DMS53 treated with DMSO at 0.1 percent for 48 hours (cell line): Measurements from ENCODE around the gene SYT2.
A peak's percentile ranks its signal among the peaks of the same experiment; 100 is the strongest.
"Not testable (repeated sequence)": the region's sequence is repeated elsewhere in the genome, so short reads cannot be mapped to it uniquely, and the experiment has no call there.

Experiments used
- DNase-seq: peaks from one replicate; lab custom pipeline; 2025; ENCODE audit not compliant: unreplicated experiment; lab: John Stamatoyannopoulos, UW

Gene SYT2

DNA sequence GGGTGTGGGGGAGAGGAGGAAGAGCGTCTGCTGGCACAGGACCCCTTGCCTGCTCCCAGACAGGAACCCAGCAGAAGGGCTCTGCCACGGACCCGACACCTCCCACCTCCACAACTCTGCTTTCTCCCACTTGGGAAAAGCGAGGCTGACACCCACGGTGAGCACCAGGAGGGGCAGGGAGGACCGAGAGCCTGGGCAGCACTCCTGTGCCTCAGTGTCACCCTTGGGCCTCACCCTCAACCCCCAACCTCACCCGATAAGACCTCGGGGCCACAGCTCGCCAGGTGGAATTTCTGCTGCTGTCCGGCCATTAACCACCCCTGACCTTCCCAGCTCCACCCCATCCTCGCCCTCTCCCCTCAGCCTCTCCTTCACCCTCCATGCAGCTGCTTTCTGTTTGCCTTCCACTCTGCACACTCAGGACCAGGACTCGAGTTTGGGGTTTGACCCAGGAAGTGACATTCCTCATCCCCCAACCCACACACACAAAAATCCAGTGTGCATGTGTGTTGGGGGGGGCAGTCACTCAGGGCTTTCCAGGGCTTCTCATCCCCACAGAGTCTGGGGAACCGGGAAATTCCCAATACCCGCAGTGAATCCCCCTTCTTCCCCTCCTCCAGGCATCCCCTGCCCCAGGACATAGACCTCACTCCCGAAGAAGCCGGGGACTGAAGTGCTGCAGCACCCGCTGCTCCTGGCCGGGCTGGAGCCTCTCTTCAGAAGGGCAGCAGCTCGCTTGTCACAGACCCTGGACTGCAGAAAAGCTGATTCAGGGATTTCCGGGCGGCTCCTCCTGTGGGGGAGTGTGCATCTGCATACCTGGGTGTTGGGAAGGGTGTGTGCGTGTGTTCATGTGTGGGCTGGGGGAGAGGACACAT lies 65.8 kb downstream of the SYT2 start:
- no peak for DNase-seq

DNA sequence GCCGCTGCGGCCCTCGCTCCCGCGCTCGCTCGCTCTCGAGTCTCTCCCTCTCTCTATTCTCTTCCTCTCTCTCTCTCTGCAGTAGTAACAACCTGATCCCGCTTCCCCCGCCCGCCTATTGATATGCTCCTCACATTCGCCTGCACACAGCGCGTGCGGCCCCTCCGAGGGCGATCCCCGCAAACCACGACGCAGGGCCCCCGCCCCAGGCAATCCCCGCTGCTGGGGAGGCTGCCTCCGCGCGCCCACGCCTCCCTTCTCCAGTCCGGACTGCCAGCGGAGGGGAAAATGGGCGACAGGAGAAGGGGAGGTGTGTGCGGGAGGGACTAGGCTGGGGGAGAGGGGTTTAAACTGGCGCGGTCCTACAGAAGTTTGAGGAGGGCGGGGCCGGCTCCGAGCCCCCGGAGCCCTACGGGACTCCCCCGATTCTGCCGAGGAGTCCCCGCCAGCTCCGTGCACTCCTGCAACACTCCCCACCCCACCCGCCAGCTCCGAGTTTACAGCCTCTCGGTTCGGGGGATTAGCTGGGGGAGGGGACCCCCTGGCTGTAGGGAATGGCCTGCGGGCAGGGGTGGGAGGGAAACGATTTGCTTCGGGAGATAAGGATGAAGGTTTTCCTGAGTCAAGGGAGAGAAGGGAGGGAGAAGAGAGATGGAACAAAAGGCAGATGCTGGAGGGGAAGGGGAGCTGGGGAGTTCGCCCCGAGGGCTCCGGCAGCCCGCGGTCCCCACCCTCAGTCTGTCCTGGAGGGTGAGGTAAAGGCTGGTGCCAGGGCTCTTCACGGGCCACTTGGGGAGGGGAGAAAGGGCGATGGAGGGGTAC lies 66.6 kb downstream of the SYT2 start:
- DNase-seq, result no peak

DNA sequence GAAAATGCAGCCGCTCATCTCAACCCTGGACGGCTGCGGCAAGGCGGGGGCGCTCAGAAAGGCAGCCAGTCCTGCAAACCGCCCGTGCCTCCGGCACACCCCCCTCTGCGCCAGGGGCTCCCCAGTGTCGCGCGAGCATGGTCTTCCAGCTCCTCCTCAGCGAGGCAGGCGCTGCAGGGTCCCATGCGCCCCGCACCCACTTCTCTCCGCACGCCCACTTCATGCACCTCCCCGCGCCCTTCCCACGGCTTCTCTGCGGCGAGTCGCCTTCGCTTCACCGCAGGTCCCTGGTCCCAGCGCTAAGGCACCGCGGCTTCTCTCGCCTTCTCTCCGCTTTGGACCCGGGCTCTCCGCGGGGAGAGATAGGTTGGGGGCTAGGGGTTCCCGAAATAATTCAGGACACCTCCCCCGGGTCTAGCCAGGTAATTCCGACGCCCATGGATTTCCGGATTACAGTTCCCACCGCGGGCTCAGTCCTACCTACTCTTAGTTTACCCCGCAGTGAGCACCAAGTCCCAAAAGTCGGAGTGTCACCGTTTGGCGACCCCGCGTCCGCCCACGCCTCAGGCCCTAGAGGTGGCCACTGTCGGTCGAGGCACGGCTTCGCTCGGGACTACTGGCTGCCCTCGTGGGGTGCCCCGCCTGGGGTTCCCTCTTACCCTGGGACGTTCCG lies 67.5 kb downstream of the SYT2 start:
- DNase-seq, result no peak

DNA sequence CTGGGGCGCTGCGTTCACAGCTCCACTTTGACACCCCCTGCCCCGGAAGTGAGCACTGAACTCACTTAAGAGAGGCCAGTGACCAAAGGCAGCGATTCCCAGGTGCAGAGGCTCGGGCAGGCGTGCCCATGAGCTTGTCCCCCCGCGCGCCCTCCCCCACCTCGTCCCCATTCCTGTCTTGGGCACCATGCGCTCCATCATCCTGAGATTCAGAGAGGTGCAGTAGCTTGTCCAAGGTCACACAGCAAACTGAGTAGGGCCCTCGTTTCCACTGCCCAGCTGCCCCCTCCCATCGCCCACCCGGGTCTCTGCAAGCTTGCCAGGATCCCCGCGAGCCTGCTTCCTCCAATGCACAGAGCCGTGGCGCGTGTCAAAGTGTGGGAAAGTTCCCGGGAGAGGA lies 68.0 kb downstream of the SYT2 start:
- DNase-seq, result no peak

DNA sequence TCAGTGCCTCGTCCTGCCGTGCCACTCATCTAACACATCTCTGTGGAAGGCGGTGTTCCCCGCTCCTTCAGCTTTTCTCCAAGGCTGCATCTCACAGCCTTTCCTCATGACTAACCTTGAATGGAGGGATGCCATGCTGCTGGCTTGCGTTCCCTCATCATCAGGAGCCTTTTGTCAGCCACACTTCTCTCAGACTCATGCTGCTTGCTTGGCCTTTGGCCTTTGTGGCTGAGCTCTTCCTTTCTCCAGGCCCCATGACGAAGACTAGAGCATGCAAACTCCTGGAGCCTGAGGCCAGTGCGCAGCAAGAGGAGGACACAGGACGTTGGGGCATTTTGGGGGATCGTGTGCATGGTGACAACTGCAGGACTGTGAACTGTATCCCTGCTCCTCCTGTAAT lies 70.8 kb downstream of the SYT2 start:
- DNase-seq, result no peak

DNA sequence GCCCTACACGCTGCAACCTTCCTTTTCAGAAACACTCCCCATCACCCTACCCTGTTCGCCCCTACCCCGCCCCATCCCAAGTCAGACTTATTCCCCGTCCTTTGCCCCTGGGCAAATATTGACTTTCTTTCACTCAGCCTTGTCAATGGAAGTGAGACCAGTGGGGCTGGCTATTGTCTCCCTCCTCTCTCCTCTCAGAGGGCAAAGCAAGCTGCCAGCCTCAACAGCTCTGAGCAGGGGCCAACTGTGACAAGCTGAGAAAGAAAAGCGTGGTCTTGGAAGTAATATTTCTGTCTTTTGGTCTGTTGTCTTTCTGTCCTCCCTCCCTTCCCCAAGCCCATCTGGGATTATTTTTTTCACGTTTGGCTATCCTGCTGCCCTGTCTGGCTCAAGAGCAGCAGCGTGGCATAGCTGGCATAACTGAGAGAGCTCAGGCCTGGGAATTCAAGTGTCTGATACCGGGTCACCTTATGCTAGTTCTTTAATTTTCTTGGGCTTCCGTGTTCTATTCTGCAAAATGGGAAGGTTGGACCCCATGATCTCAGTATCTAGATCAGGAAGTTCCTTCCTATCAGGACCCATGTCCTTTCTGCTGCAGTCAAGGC lies 71.5 kb downstream of the SYT2 start:
- peak; percentile 17 for DNase-seq

DNA sequence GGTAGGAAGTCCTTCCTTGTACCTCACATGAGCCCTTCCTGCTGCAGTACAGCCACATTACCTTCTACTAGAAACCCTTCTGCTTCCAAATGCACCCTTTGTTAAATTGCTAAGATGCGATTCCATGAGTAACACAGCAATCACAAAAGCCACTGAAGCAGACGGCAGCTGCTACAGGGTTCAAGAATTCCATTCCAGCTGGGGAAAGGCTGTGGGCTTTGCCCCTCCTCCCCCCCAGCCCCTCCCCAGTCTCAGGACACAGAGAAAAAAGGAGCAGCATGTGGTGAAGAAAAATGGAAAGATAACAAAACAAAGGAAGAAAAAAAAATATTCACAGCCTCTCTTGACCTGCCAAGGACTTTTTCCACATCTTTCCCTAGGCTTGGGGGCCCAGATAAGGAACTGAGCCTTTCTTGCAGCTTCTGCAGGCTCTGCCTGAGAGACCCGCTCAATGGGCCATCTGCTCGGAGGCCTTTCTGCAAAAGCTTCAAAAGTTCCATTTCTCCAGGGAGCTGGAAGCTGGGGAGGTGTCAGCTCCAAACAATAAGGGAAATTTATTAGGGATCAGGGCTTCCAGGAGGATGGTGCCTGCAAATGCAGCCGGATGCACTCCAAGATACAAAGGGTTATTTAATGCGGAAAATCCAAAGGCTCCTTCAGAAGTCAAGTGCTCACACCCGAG lies 72.1 kb downstream of the SYT2 start:
- DNase-seq, result no peak

DNA sequence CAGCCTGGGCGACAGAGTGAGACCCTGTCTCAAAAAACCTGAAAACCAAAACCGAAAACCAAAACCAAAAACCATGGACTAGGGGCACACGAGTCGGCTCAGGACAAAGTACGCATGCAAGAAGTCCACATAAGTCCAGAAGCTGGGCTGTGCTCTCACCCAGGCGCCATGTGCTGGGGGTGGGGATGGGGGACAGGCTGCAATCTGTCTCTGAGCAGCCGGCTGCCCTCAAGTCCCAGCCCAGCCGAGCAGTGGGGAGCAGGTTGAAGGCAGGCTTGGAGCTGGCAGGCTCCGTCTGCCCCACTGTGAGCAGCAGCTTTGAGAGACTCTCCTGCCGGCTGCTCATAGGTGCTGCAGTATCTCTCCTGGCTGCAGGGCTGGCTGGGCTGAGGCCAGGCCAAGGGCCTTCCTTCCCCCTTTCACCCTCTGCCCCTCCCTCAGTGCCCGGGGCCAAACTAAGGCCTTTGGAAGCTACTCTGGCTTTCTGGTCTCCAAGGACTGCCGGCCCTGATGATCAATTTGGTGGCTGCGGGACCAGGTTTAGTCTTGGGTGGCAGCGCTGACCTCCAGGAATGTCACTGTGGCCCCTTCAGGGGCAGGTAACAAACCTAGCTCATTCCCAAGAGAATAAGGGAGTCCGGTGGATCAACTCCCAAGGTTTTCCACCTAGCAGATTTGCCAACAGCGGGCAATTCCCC lies 72.8 kb downstream of the SYT2 start:
- not testable (repeated sequence) for DNase-seq

DNA sequence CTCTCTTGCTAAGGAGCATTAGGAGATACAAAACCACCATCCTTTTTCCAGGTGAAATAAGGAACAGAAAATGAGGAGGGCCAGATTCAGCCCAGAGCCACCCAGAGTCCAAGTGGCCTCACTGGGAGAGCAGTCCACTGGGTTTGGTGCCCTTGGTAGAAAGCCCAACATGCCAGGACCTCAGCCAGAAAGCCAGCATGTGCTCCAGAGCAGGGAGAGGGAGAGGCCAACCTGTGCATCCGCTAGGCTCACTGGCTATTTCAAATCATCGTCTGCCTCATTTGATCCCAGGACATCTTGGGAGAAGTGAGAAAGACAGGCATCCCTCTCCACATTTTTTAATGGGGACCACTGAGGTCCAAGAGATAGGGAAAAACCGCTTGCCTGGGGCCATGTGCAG lies 74.1 kb downstream of the SYT2 start:
- DNase-seq, result not testable (repeated sequence)

DNA sequence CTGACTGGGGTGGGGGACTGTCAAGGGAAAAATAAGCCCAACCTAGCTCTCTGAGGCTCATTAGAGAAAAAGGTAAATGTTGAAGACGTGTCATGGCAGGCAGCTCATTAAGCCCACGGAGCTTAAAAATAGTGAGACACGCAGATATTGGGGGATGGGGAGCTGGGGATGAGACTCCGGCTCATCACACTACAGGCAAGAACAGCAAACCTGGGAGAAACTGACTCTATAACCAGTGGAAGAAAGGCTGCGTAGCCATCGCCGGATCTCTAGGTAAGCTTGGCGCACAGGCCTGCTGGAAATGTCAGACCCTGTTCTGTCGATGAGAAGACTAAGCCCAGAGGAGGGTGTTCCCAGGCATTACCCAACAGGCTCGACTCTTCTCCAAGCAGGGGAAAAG lies 78.0 kb downstream of the SYT2 start:
- DNase-seq, result no peak

DNA sequence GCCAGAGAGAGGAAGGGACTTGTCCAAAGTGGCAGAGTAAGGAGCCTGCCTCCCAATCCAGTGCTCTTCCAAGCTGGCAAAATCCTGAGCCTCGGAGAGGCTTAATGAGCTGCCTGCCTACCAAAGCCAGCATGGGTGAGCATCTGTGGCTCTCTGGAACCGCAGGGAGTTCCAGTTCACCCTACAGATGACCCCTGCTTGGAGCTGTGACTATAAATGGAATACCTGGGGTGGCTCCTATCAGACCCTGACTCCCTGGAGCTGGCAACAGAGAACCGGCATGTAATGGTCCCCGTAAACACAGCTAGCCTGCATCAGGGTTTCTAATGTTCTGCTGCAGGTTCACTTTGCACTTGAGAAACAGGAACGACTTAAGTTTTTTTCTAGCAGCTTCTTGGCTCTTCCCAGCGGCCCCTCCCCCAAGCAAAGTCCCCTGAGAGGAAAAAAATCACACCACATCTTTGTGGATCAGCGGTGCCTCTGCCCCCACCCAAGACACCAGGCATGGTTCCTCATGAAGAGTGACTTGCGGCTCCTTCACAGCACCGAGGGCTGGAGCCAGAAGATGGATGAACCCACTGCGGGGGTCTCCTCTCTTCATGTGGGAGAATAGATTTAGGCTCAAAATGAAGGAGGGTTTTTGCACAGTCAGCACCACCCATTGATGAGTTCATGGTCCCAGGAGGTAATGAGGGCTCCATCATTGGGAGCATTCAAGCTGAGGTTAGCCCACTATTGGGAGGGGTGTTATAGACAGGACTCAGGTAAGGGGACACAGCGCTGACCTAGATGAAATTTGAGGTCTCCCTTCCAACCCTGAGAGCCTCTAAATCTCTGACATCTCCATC lies 79.0 kb downstream of the SYT2 start:
- no peak for DNase-seq

DNA sequence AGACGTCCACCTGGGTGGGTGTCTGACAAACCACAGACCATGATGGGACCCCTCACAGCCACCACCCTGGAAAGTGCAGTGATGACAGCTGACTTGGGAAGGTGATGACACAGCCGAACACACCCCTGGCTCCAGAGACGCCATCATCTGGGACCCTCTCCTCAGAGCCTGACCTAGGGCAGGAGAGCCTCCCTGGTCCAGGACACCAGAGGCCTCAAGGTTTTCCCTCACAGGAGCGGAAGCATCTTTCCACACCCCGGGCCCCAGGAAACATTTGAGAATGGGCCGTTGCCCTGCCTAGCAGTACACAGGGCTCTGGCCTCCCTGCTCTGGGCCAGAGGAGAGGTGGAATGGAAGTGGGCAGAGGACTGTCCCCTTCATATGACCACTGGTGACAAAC lies 79.7 kb downstream of the SYT2 start:
- DNase-seq, result no peak

DNA sequence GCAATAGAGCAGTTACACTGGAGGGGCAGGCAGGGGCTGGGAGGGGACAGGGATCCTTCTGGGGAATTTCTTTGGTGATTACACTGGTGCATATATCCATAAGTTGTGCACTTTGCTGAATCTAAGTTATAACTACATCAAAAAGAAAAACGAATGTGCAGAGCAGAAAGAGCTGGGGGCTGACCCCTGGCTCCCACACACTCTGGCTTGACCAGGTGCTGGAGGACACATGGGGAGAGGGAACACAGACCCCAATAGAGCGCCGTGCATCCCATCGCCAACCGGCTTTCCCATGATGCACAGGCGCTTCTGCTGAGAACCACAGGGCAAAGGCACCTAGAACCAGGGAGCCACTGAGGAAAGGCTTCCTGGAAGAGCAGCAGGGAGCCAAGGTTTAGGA lies 80.2 kb downstream of the SYT2 start:
- DNase-seq, result not testable (repeated sequence)

DNA sequence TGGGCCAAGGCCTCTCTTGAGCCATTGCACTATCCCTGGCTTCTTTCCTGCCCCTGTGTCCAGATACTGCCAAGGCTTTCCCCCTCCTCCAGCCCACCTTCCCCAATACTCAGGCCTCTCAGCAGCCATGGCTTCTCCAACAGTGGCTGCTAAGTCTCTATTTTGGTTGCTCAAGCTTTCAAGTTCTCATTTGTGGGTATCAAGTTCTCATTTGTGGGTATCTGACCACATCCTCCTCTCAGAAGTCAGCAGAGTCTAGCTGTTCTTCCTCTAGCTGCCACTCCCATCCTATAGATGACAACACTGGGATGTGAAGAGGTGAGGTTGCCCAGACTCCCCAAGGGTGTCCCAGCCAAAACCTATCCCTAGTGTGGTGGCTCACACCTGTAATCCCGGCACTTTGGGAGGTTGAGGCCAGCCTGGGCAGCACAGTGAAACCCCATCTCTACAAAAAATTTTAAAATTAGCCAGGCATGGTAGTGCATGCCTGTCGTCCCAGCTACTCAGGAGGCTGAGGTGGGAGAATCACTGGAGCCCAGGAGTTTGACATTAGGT lies 80.9 kb downstream of the SYT2 start:
- not testable (repeated sequence) for DNase-seq

DNA sequence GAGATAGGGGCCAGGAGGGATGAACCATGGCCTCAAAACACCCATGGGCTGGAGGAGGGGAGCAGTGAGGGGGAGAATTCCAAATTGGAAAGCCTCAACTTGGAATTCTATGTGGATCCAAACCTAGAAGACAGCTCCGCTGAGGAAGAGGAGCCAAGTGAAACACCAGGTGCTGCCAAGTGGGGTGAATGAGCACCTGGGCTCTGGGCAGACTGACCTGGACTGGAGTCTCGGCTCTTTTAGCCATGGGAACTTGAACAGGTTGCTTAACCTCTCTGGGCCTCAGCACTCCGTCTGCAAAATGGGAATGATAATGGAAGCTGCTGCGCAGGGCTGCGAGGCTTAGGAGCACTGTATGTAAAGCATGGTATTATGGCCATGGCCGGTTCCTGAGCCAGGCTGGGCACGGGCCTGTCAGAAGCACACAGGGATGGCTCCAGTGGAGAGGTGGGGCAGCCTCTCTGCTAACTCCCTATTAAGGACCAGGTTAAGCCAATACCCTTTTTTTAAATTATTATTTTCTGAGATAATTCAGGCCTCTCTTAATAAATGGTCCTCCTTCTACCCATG lies 81.5 kb downstream of the SYT2 start:
- no peak for DNase-seq

DNA sequence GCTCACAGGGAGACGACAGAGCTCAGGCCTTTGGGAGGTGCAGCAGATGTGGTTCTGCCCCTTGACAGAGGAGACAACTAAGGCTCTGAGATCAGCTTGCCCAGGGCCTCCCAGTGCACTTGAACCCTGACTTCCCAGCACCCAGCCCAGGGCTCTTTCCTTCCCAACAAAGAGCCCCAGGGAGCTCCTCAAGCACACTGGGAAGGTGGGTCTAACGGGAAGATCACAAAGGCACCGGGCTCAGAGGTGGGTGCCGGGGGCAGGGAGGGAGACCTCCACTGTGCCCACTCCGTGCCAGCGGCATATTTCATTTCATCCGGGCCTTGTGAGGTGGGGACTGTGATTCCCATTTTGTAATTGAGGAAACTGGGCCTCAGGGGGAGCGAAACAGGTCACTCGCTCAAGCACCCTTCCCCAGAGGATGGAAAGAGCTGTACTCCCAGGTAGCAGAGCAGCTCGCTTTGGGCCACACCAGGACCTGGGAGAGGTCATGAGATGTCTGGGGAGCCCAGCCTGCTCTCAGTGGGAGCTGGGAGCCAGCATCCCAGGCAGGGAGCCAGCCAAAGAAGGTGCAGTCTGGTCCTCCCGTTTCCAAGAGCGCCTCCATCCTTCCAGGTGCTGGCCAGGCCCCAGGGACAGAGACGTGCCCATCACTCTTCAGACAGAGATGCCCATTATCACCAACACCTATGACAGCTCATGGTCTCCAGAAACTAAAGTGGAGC lies 82.3 kb downstream of the SYT2 start:
- DNase-seq, result no peak

DNA sequence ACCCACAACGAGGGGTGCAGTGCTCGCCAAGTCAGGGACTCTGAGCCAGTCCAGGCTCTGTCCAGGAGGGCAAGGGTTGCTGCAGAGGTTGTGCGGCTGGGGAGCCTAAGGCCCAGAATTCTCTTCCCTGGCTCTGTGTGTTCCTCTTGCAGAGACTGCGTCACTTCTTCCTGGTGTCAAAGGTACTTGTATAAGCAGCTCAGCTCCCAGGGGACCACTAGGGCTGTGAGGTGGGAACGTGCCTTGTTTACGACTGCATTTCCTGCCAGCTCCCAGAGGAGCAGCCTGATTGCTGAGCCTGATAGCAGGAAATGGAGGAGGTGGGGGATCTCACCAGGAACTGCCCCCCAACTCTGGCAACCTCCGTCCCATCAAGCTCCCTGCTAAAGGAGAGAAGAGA lies 83.2 kb downstream of the SYT2 start:
- DNase-seq, result not testable (repeated sequence)
